ENCODE measurements around the gene CFAP126. TPM values are rescaled to one million over a fixed set of nuclear protein-coding genes. Genes with fewer than 3 reads are reported as not detected.
"Not testable (repeated sequence)": the region's sequence is repeated elsewhere in the genome, so short reads cannot be mapped to it uniquely, and the experiment has no call there.

The CFAP126 gene
- total and polyA plus RNA-seq, 2 donors (not counting 1 experiment from before 2014, with no cell fraction given) = not detected

- H3K4me2 ChIP-seq (replicated peaks; ENCODE audit: low read depth, low read length, poor library complexity, severe bottlenecking); H4K20me1 ChIP-seq (ENCODE audit: control insufficient read depth, insufficient read depth, low read length, poor library complexity, severe bottlenecking); DNase-seq; H3K9me3 ChIP-seq (ENCODE audit: control extremely low read depth in 1 of 3, control insufficient read depth in 2 of 3, insufficient read depth in 1 of 3, low read length in 2 of 3); H3K4me1 ChIP-seq (ENCODE audit: control insufficient read depth in 2 of 2, insufficient read depth in 2 of 2, low read length in 2 of 2); H3K9me3 Mint-ChIP-seq (ENCODE audit: insufficient read depth); H2AFZ ChIP-seq (ENCODE audit: insufficient read depth, low read depth, low read length, poor library complexity, severe bottlenecking); H3K9ac ChIP-seq (ENCODE audit: low read length); intact Hi-C loops (cut with micrococcal nuclease); H3K27ac Mint-ChIP-seq; H3K27me3 ChIP-seq (replicated peaks in 1 of 4; ENCODE audit: control extremely low read depth in 1 of 4, control insufficient read depth in 3 of 4, insufficient read depth in 4 of 4, low read length in 3 of 4); H3K4me3 ChIP-seq (ENCODE audit: control extremely low read depth in 1 of 5, extremely low read depth in 1 of 5, insufficient read depth in 1 of 5, low read depth in 2 of 5, low read length in 4 of 5); H3K27me3 Mint-ChIP-seq; POLR2A ChIA-PET; H3K36me3 ChIP-seq (replicated peaks in 1 of 2; ENCODE audit: control extremely low read depth in 1 of 2, control insufficient read depth in 1 of 2, extremely low read depth in 1 of 2, insufficient read depth in 2 of 2, low read length in 1 of 2); H3K79me2 ChIP-seq (ENCODE audit: control insufficient read depth, insufficient read depth, low read length); H3K27ac ChIP-seq (ENCODE audit: low read length in 2 of 2); ATAC-seq (ENCODE audit: low read depth); CTCF ChIA-PET: not testable (repeated sequence)
- Mint-ChIP-seq H3K4me1 (peaks cover 15% of the 10 kb centered on the region), H3K4me3 (peak overlapping the region; percentile 6)
- 83% methylated on average over 13 of the region's 13 CpGs for WGBS (ENCODE audit: insufficient coverage)
Observed at GRCh38 chr1:161409848-161410635, 42.4 kb upstream of the CFAP126 start.

- ChIA-PET POLR2A (interaction anchor here (1.1 kb wide), 1 partner anchor 8 kb away, joined by 3 read pairs; no protein-coding TSS in a partner anchor), CTCF (interaction anchor here (0.8 to 1.0 kb wide), 2 partner anchors 9 to 12 kb away, joined by 3 to 4 read pairs; no protein-coding TSS in a partner anchor)
- Mint-ChIP-seq H3K27ac (no peak overlapping the region), H3K27me3 (no peaks in the 10 kb centered on the region), H3K4me3 (no peak overlapping the region), H3K4me1 (peaks cover 18% of the 10 kb centered on the region), H3K9me3 (ENCODE audit: insufficient read depth) (no peaks in the 10 kb centered on the region)
- H3K9ac ChIP-seq (ENCODE audit: low read length) = no peak overlapping the region
- peaks cover 9% of the 10 kb centered on the region for H3K79me2 ChIP-seq (ENCODE audit: control insufficient read depth, insufficient read depth, low read length)
- peaks cover 0 to 6% (median 0%) of the 10 kb centered on the region in 3 donors for H3K9me3 ChIP-seq (ENCODE audit: control extremely low read depth in 1 of 3, control insufficient read depth in 2 of 3, insufficient read depth in 1 of 3, low read length in 2 of 3)
- H4K20me1 ChIP-seq (ENCODE audit: control insufficient read depth, insufficient read depth, low read length, poor library complexity, severe bottlenecking) = no peaks in the 10 kb centered on the region
- peaks cover 5 to 6% of the 10 kb centered on the region in 2 donors for H3K4me1 ChIP-seq (ENCODE audit: control insufficient read depth in 2 of 2, insufficient read depth in 2 of 2, low read length in 2 of 2)
- intact Hi-C loops (cut with micrococcal nuclease) = no loop called here
- no peak for TF ChIP-seq EZH2 (IDR thresholded peaks at IDR 0.05; ENCODE audit: borderline replicate concordance, insufficient read depth, low read depth, low read length, poor library complexity, severe bottlenecking)
- TF ChIP-seq, protein P1, sequence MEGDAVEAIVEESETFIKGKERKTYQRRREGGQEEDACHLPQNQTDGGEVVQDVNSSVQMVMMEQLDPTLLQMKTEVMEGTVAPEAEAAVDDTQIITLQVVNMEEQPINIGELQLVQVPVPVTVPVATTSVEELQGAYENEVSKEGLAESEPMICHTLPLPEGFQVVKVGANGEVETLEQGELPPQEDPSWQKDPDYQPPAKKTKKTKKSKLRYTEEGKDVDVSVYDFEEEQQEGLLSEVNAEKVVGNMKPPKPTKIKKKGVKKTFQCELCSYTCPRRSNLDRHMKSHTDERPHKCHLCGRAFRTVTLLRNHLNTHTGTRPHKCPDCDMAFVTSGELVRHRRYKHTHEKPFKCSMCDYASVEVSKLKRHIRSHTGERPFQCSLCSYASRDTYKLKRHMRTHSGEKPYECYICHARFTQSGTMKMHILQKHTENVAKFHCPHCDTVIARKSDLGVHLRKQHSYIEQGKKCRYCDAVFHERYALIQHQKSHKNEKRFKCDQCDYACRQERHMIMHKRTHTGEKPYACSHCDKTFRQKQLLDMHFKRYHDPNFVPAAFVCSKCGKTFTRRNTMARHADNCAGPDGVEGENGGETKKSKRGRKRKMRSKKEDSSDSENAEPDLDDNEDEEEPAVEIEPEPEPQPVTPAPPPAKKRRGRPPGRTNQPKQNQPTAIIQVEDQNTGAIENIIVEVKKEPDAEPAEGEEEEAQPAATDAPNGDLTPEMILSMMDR (IDR thresholded peaks at IDR 0.05) = no peak
- ATAC-seq (ENCODE audit: low read depth) (no peak), DNase-seq (no peak)
- 100% methylated on average over 3 of the region's 3 CpGs for WGBS (ENCODE audit: insufficient coverage)
- no peak overlapping the region for H2AFZ ChIP-seq (ENCODE audit: insufficient read depth, low read depth, low read length, poor library complexity, severe bottlenecking)
- peaks cover 0 to 4% of the 10 kb centered on the region in 2 experiments for H3K36me3 ChIP-seq (replicated peaks in 1 of 2; ENCODE audit: control extremely low read depth in 1 of 2, control insufficient read depth in 1 of 2, extremely low read depth in 1 of 2, insufficient read depth in 2 of 2, low read length in 1 of 2)
- no peak overlapping the region for H3K4me3 ChIP-seq (ENCODE audit: control extremely low read depth in 1 of 5, extremely low read depth in 1 of 5, insufficient read depth in 1 of 5, low read depth in 2 of 5, low read length in 4 of 5)
- no peak overlapping the region for H3K27ac ChIP-seq (ENCODE audit: low read length in 2 of 2)
- H3K27me3 ChIP-seq (replicated peaks in 1 of 4; ENCODE audit: control extremely low read depth in 1 of 4, control insufficient read depth in 3 of 4, insufficient read depth in 4 of 4, low read length in 3 of 4) = no peaks in the 10 kb centered on the region
- H3K4me2 ChIP-seq (replicated peaks; ENCODE audit: low read depth, low read length, poor library complexity, severe bottlenecking) = no peak overlapping the region
Observed at GRCh38 chr1:161408429-161409052, 40.9 kb upstream of the CFAP126 start.

All from B cell (primary cell).